Dendritic cell treated with granulocyte-macrophage colony-stimulating factor and Interleukin-4, amounts not matched to agents 40 ng/mL and 50 ng/mL, for 4 days (primary cell): Measurements from ENCODE around the gene PRKAG1.
A peak's percentile ranks its signal among the peaks of the same experiment; 100 is the strongest.

Experiments used
- H3K27ac Mint-ChIP-seq: one replicate; pipeline ENCODE4 v1.8.0; 2022; ENCODE audit warnings: mild to moderate bottlenecking, mixed read lengths
- H3K27me3 Mint-ChIP-seq: one replicate; pipeline ENCODE4 v1.8.0; 2022; ENCODE audit warnings: mild to moderate bottlenecking, mixed read lengths
- H3K36me3 Mint-ChIP-seq: one replicate; pipeline ENCODE4 v1.8.0; 2022; ENCODE audit warnings: low read depth, mixed read lengths
- H3K4me1 Mint-ChIP-seq: one replicate; pipeline ENCODE4 v1.8.0; 2022; ENCODE audit warnings: low read depth, mixed read lengths
- H3K4me3 Mint-ChIP-seq: one replicate; pipeline ENCODE4 v1.8.0; 2022; ENCODE audit warnings: mild to moderate bottlenecking, moderate library complexity, mixed read lengths
- H3K9me3 Mint-ChIP-seq: one replicate; pipeline ENCODE4 v1.8.0; 2022; ENCODE audit warnings: mixed read lengths
- intact Hi-C: fragments of 100-400 bp; cut with micrococcal nuclease; formaldehyde crosslinking; loops from one replicate; pipeline ENCODE4 v1.15.0; 2022

PRKAG1 gene

GRCh38 chr12:49030714-49031572 lies 12.4 kb upstream of the PRKAG1 start:
- no peak overlapping the region for H3K27ac Mint-ChIP-seq
- peaks cover 100% of the 10 kb centered on the region for H3K36me3 Mint-ChIP-seq
- H3K9me3 Mint-ChIP-seq: no peaks in the 10 kb centered on the region

GRCh38 chr12:49030119-49030518 lies 11.5 kb upstream of the PRKAG1 start:
- intact Hi-C loops: no loop called here
- H3K27me3 Mint-ChIP-seq: no peaks in the 10 kb centered on the region
- no peak overlapping the region for H3K27ac Mint-ChIP-seq
- peaks cover 99% of the 10 kb centered on the region for H3K36me3 Mint-ChIP-seq
- H3K9me3 Mint-ChIP-seq: no peaks in the 10 kb centered on the region
- peaks cover 23% of the 10 kb centered on the region for H3K4me1 Mint-ChIP-seq
- no peak overlapping the region for H3K4me3 Mint-ChIP-seq

More at GRCh38 chr12:49030714-49031572, 12.4 kb upstream of the PRKAG1 start:
- intact Hi-C loops: no loop called here
- Mint-ChIP-seq H3K4me3 (no peak overlapping the region), H3K27me3 (no peaks in the 10 kb centered on the region), H3K4me1 (peaks cover 23% of the 10 kb centered on the region)

- Mint-ChIP-seq H3K27ac (no peak overlapping the region), H3K27me3 (no peaks in the 10 kb centered on the region), H3K4me3 (no peak overlapping the region), H3K9me3 (no peaks in the 10 kb centered on the region), H3K36me3 (peaks cover 99% of the 10 kb centered on the region), H3K4me1 (peaks cover 23% of the 10 kb centered on the region)
- intact Hi-C loops: no loop called here
These were observed 10.2 kb upstream of the PRKAG1 start for GRCh38 chr12:49028666-49029275.

- Mint-ChIP-seq H3K9me3 (no peaks in the 10 kb centered on the region), H3K4me1 (peaks cover 23% of the 10 kb centered on the region), H3K27ac (peak overlapping the region; percentile 70), H3K36me3 (peaks cover 99% of the 10 kb centered on the region), H3K27me3 (no peaks in the 10 kb centered on the region), H3K4me3 (no peak overlapping the region)
- intact Hi-C loops: no loop called here
These were observed 9.4 kb upstream of the PRKAG1 start for GRCh38 chr12:49027846-49028555.

- no peaks in the 10 kb centered on the region for H3K9me3 Mint-ChIP-seq
- no peaks in the 10 kb centered on the region for H3K27me3 Mint-ChIP-seq
- peaks cover 99% of the 10 kb centered on the region for H3K36me3 Mint-ChIP-seq
- intact Hi-C loops: no loop called here
- H3K27ac Mint-ChIP-seq: peak overlapping the region; percentile 70
- H3K4me3 Mint-ChIP-seq: no peak overlapping the region
- peaks cover 23% of the 10 kb centered on the region for H3K4me1 Mint-ChIP-seq
These were observed 8.3 kb upstream of the PRKAG1 start for GRCh38 chr12:49026678-49027480.

- Mint-ChIP-seq H3K27ac (no peak overlapping the region), H3K27me3 (no peaks in the 10 kb centered on the region), H3K9me3 (no peaks in the 10 kb centered on the region), H3K4me3 (no peak overlapping the region), H3K4me1 (peaks cover 17% of the 10 kb centered on the region), H3K36me3 (peaks cover 99% of the 10 kb centered on the region)
- intact Hi-C loops: no loop called here
These were observed 7.5 kb upstream of the PRKAG1 start for GRCh38 chr12:49026101-49026500.

GRCh38 chr12:49025463-49025862 lies 6.9 kb upstream of the PRKAG1 start:
- peaks cover 99% of the 10 kb centered on the region for H3K36me3 Mint-ChIP-seq
- H3K27me3 Mint-ChIP-seq: no peaks in the 10 kb centered on the region
- H3K4me3 Mint-ChIP-seq: no peak overlapping the region
- H3K4me1 Mint-ChIP-seq: peaks cover 18% of the 10 kb centered on the region
- H3K9me3 Mint-ChIP-seq: no peaks in the 10 kb centered on the region
- no peak overlapping the region for H3K27ac Mint-ChIP-seq
- intact Hi-C loops: no loop called here

GRCh38 chr12:49024543-49024942 lies 6.0 kb upstream of the PRKAG1 start:
- no peaks in the 10 kb centered on the region for H3K9me3 Mint-ChIP-seq
- intact Hi-C loops: no loop called here
- no peaks in the 10 kb centered on the region for H3K27me3 Mint-ChIP-seq
- peaks cover 92% of the 10 kb centered on the region for H3K36me3 Mint-ChIP-seq
- no peak overlapping the region for H3K27ac Mint-ChIP-seq
- H3K4me3 Mint-ChIP-seq: no peak overlapping the region
- peaks cover 25% of the 10 kb centered on the region for H3K4me1 Mint-ChIP-seq

- H3K4me3 Mint-ChIP-seq: no peak overlapping the region
- H3K27ac Mint-ChIP-seq: no peak overlapping the region
- no peaks in the 10 kb centered on the region for H3K27me3 Mint-ChIP-seq
- H3K4me1 Mint-ChIP-seq: peaks cover 33% of the 10 kb centered on the region
- intact Hi-C loops: no loop called here
- no peaks in the 10 kb centered on the region for H3K9me3 Mint-ChIP-seq
- H3K36me3 Mint-ChIP-seq: peaks cover 84% of the 10 kb centered on the region
These were observed 5.2 kb upstream of the PRKAG1 start for GRCh38 chr12:49023812-49024211.

GRCh38 chr12:49022558-49023178 lies 4.1 kb upstream of the PRKAG1 start:
- Mint-ChIP-seq H3K27ac (no peak overlapping the region), H3K36me3 (peaks cover 73% of the 10 kb centered on the region), H3K4me1 (peaks cover 23% of the 10 kb centered on the region), H3K4me3 (no peak overlapping the region), H3K9me3 (no peaks in the 10 kb centered on the region), H3K27me3 (no peaks in the 10 kb centered on the region)
- intact Hi-C loops: no loop called here

GRCh38 chr12:49021292-49021915 lies 2.8 kb upstream of the PRKAG1 start:
- Mint-ChIP-seq H3K4me3 (no peak overlapping the region), H3K27me3 (no peaks in the 10 kb centered on the region), H3K27ac (peak overlapping the region; percentile 58)

GRCh38 chr12:49020441-49020840 lies 1.9 kb upstream of the PRKAG1 start:
- intact Hi-C loops: no loop called here
- Mint-ChIP-seq H3K27ac (peak overlapping the region; percentile 58), H3K27me3 (no peaks in the 10 kb centered on the region), H3K9me3 (no peaks in the 10 kb centered on the region), H3K4me3 (no peak overlapping the region), H3K36me3 (peaks cover 68% of the 10 kb centered on the region), H3K4me1 (peaks cover 40% of the 10 kb centered on the region)

More at GRCh38 chr12:49021292-49021915, 2.8 kb upstream of the PRKAG1 start:
- intact Hi-C loops: no loop called here
- Mint-ChIP-seq H3K36me3 (peaks cover 68% of the 10 kb centered on the region), H3K4me1 (peaks cover 30% of the 10 kb centered on the region), H3K9me3 (no peaks in the 10 kb centered on the region)
